NCI-H345 treated with DMSO at 0.1 percent for 48 hours (cell line): Measurements from ENCODE around the gene RBM47.
"Not testable (repeated sequence)": the region's sequence is repeated elsewhere in the genome, so short reads cannot be mapped to it uniquely, and the experiment has no call there.

Source experiments
- DNase-seq: peaks from one replicate; lab custom pipeline; 2025; ENCODE audit not compliant: unreplicated experiment; lab: John Stamatoyannopoulos, UW

Gene RBM47

GRCh38 chr4:40544221-40544620, 85.4 kb downstream of the RBM47 start:
- DNase-seq = no peak

GRCh38 chr4:40540800-40541199, 88.9 kb downstream of the RBM47 start:
- DNase-seq = no peak

- DNase-seq = no peak
These were observed 93.6 kb downstream of the RBM47 start for GRCh38 chr4:40536032-40536431.

- no peak for DNase-seq
These were observed 98.0 kb downstream of the RBM47 start for GRCh38 chr4:40531636-40532023.

- no peak for DNase-seq
These were observed 98.6 kb downstream of the RBM47 start for GRCh38 chr4:40530961-40531635.

- DNase-seq = no peak
These were observed 102.9 kb downstream of the RBM47 start for GRCh38 chr4:40526741-40527140.

- no peak for DNase-seq
These were observed 103.7 kb downstream of the RBM47 start for GRCh38 chr4:40525752-40526598.

GRCh38 chr4:40524366-40525041, 105.2 kb downstream of the RBM47 start:
- DNase-seq = no peak

- no peak for DNase-seq
These were observed 106.1 kb downstream of the RBM47 start for GRCh38 chr4:40523581-40523980.

GRCh38 chr4:40521957-40522356, 107.7 kb downstream of the RBM47 start:
- DNase-seq = no peak

GRCh38 chr4:40520533-40520932, 109.1 kb downstream of the RBM47 start:
- DNase-seq = no peak

- DNase-seq = not testable (repeated sequence)
These were observed 112.6 kb downstream of the RBM47 start for GRCh38 chr4:40517081-40517480.

- no peak for DNase-seq
These were observed 113.0 kb downstream of the RBM47 start for GRCh38 chr4:40516651-40517050.

- DNase-seq = no peak
These were observed 114.0 kb downstream of the RBM47 start for GRCh38 chr4:40515398-40516293.

GRCh38 chr4:40515037-40515397, 114.6 kb downstream of the RBM47 start:
- no peak for DNase-seq

GRCh38 chr4:40514497-40514951, 115.1 kb downstream of the RBM47 start:
- DNase-seq = peak; percentile 64

GRCh38 chr4:40511036-40511614, 118.5 kb downstream of the RBM47 start:
- no peak for DNase-seq

GRCh38 chr4:40507977-40508376, 121.7 kb downstream of the RBM47 start:
- DNase-seq = no peak

- DNase-seq = no peak
These were observed 123.2 kb downstream of the RBM47 start for GRCh38 chr4:40506492-40506891.

GRCh38 chr4:40506066-40506465, 123.6 kb downstream of the RBM47 start:
- no peak for DNase-seq
